SK-N-SH (cell line): ENCODE data around the gene OBSCN. TPM values are rescaled to one million over a fixed set of nuclear protein-coding genes. Genes with fewer than 3 reads are reported as not detected.

Source experiments
- CTCF ChIA-PET: fragments of 300-600, 350-600 bp; formaldehyde crosslinking; extraction: SDS; loops from one replicate; lab custom pipeline; 2021; lab: Yijun Ruan, JAX
- POLR2A ChIA-PET: fragments of 350-600 bp; sonication (Branson Sonifier 250); formaldehyde crosslinking; extraction: SDS; loops from one replicate; lab custom pipeline; 2020; ENCODE audit warnings: antibody characterized with exemption, inconsistent platforms; lab: Yijun Ruan, JAX
- DNase-seq: peaks from one replicate; pipeline ENCODE4 v3.0.0; 2012
- H2AFZ ChIP-seq: fragments of 200-600 bp; sonication (generic); 2 replicates; pipeline ENCODE4 v1.8.1; 2016; ENCODE audit warnings: antibody characterized with exemption, mild to moderate bottlenecking, low read depth
- H3F3A ChIP-seq: fragments of 200-600 bp; sonication (generic); replicated peaks from 2 replicates; pipeline ENCODE3; 2016; ENCODE audit warnings: antibody characterized with exemption, mild to moderate bottlenecking; ENCODE audit not compliant: insufficient read depth
- H3K27ac ChIP-seq, 2 experiments: fragments of 200-500 bp in 1 of 2; fragments of 200-600 bp in 1 of 2; sonication (Bioruptor generic) in 1 of 2; sonication (generic), shearing (Covaris generic) in 1 of 2; 2 replicates each; pipeline versions ENCODE4 v1.5.1 to v1.6.1; 2014 to 2016; ENCODE audit warnings: low read depth in 2 of 2, inconsistent platforms in 1 of 2, low read length in 1 of 2, mild to moderate bottlenecking in 1 of 2, mixed read lengths in 1 of 2
- H3K27me3 ChIP-seq: fragments of 200-600 bp; sonication (generic), shearing (Covaris generic); 2 replicates; pipeline ENCODE4 v1.6.1; 2016; ENCODE audit warnings: mixed run types; ENCODE audit not compliant: insufficient read depth
- H3K36me3 ChIP-seq, 2 experiments: fragments of 200-500 bp in 1 of 2; fragments of 200-600 bp in 1 of 2; sonication (Bioruptor generic) in 1 of 2; sonication (generic) in 1 of 2; replicated peaks in 1 of 2; 2 replicates each; pipeline versions ENCODE3 to v1.5.1; 2014 to 2016; ENCODE audit warnings: low read length in 1 of 2, mild to moderate bottlenecking in 1 of 2; ENCODE audit not compliant: insufficient read depth in 2 of 2, control insufficient read depth in 1 of 2
- H3K4me1 ChIP-seq, 2 experiments: fragments of 200-500 bp in 1 of 2; fragments of 200-600 bp in 1 of 2; sonication (Bioruptor generic) in 1 of 2; sonication (generic), shearing (Covaris generic) in 1 of 2; 2 replicates each; pipeline versions ENCODE4 v1.5.1 to v1.6.1; 2014 to 2016; ENCODE audit warnings: low read depth in 1 of 2, low read length in 1 of 2, mixed run types in 1 of 2; ENCODE audit not compliant: insufficient read depth in 2 of 2, control insufficient read depth in 1 of 2
- H3K4me2 ChIP-seq: fragments of 200-600 bp; sonication (generic), shearing (Covaris generic); 2 replicates; pipeline ENCODE4 v1.6.1; 2017; ENCODE audit warnings: mixed run types
- H3K4me3 ChIP-seq, 2 experiments: fragments of 200-500 bp in 1 of 2; fragments of 200-600 bp in 1 of 2; sonication (Bioruptor generic) in 1 of 2; sonication (generic), shearing (Covaris generic) in 1 of 2; 2 replicates each; pipeline versions ENCODE4 v1.5.1 to v1.8.1; 2014 to 2016; ENCODE audit warnings: low read depth in 2 of 2, inconsistent platforms in 1 of 2, low read length in 1 of 2, mild to moderate bottlenecking in 1 of 2, mixed read lengths in 1 of 2, moderate library complexity in 1 of 2
- H3K79me2 ChIP-seq: fragments of 200-600 bp; sonication (generic); 2 replicates; pipeline ENCODE4 v1.8.1; 2017; ENCODE audit warnings: mild to moderate bottlenecking; ENCODE audit not compliant: insufficient read depth
- H3K9ac ChIP-seq: fragments of 200-600 bp; sonication (generic); 2 replicates; pipeline ENCODE4 v1.6.1; 2017; ENCODE audit warnings: mixed run types
- H3K9me2 ChIP-seq: fragments of 200-600 bp; sonication (generic); 2 replicates; pipeline ENCODE4 v1.6.1; 2017; ENCODE audit warnings: mixed run types
- H3K9me3 ChIP-seq: fragments of 200-600 bp; sonication (generic); 2 replicates; pipeline ENCODE4 v1.6.1; 2017; ENCODE audit warnings: mixed run types, mild to moderate bottlenecking, moderate library complexity
- H4K20me1 ChIP-seq: fragments of 200-600 bp; sonication (generic); 2 replicates; pipeline ENCODE4 v1.6.1; 2017; ENCODE audit warnings: mild to moderate bottlenecking, mixed run types; ENCODE audit not compliant: insufficient read depth
- FOSL2 ChIP-seq: IDR thresholded peaks from 2 replicates; pipeline ENCODE4 v1.4.0; 2012; ENCODE audit warnings: low read depth, mild to moderate bottlenecking, moderate library complexity, borderline replicate concordance
- FOXJ3 ChIP-seq: sonication (generic); formaldehyde crosslinking; IDR thresholded peaks from 2 replicates; pipeline ENCODE4 v1.5.1; 2020; ENCODE audit warnings: mild to moderate bottlenecking, missing genetic modification reagents
- GABPA ChIP-seq: IDR thresholded peaks from 2 replicates; pipeline ENCODE4 v1.4.0; 2012; ENCODE audit warnings: low read depth, mild to moderate bottlenecking
- JUND ChIP-seq: IDR thresholded peaks from 2 replicates; pipeline ENCODE4 v1.4.0; 2012
- MAX ChIP-seq: IDR thresholded peaks from 2 replicates; pipeline ENCODE4 v1.4.0; 2012; ENCODE audit warnings: low read depth
- MEF2A ChIP-seq: IDR thresholded peaks from 2 replicates; pipeline ENCODE4 v1.4.0; 2012; ENCODE audit warnings: low read depth, borderline replicate concordance
- NFIC ChIP-seq: IDR thresholded peaks from 2 replicates; pipeline ENCODE4 v1.4.0; 2012; ENCODE audit warnings: borderline replicate concordance
- POLR2AphosphoS5 ChIP-seq: IDR thresholded peaks from 2 replicates; pipeline ENCODE4 v1.6.1; 2012; ENCODE audit warnings: low read depth, low read length
- RCOR1 ChIP-seq: fragments of 150-350 bp; IDR thresholded peaks from 2 replicates; pipeline ENCODE4 v1.6.1; 2017; ENCODE audit warnings: antibody characterized with exemption, low read length
- REST ChIP-seq: IDR thresholded peaks from 2 replicates; pipeline ENCODE4 v1.6.1; 2012; ENCODE audit warnings: mild to moderate bottlenecking, low read depth, low read length, moderate library complexity
- RFX5 ChIP-seq: IDR thresholded peaks from 2 replicates; pipeline ENCODE4 v1.6.1; 2012; ENCODE audit warnings: mild to moderate bottlenecking, improper control_type of control experiment, low read length
- RXRA ChIP-seq: IDR thresholded peaks from 2 replicates; pipeline ENCODE4 v1.4.0; 2012; ENCODE audit warnings: low read depth, mild to moderate bottlenecking, borderline replicate concordance
- SIN3A ChIP-seq: IDR thresholded peaks from 2 replicates; pipeline ENCODE4 v1.6.1; 2012; ENCODE audit warnings: low read depth, mild to moderate bottlenecking, low read length, moderate library complexity, borderline replicate concordance
- SMC3 ChIP-seq: IDR thresholded peaks from 2 replicates; pipeline ENCODE4 v1.6.1; 2012; ENCODE audit warnings: low read depth, low read length, improper control_type of control experiment
- TCF12 ChIP-seq: IDR thresholded peaks from 2 replicates; pipeline ENCODE4 v1.4.0; 2012
- TEAD4 ChIP-seq: IDR thresholded peaks from 2 replicates; pipeline ENCODE4 v1.4.0; 2012; ENCODE audit warnings: mild to moderate bottlenecking, borderline replicate concordance; ENCODE audit not compliant: insufficient read depth
- USF1 ChIP-seq: IDR thresholded peaks from 2 replicates; pipeline ENCODE4 v1.4.0; 2012; ENCODE audit warnings: low read depth, borderline replicate concordance
- YY1 ChIP-seq: IDR thresholded peaks from 2 replicates; pipeline ENCODE4 v1.4.0; 2012; ENCODE audit warnings: low read depth, mild to moderate bottlenecking
- ZBTB33 ChIP-seq: IDR thresholded peaks from 2 replicates; pipeline ENCODE4 v1.4.0; 2012; ENCODE audit warnings: low read depth, borderline replicate concordance
- WGBS: methylation state at CpG from one replicate; pipeline ENCODE4 v1.1.6; 2017; ENCODE audit warnings: low lambda C conversion rate; 5-methylcytosine and 5-hydroxymethylcytosine counted together
- polyA plus RNA-seq, 3 experiments: library from polyadenylated mRNA; depleted of rRNA; stranded (reverse); fragments of >200 nt; gene quantifications; 2 replicates each; pipeline ENCODE4 v1.2.3, GENCODE V29; 2012

The OBSCN gene
- polyA plus RNA-seq, 1 of the 3 experiments (the other 2 are of a cell fraction) = 4.0 TPM

- CTCF ChIA-PET = no interaction called here
Observed at GRCh38 chr1:228222548-228222947, 14.7 kb downstream of the OBSCN start.

GRCh38 chr1:228224198-228225164 lies 16.6 kb downstream of the OBSCN start:
- H3K9ac ChIP-seq = no peak overlapping the region
- no peak overlapping the region for H2AFZ ChIP-seq
- H3K9me3 ChIP-seq = no peaks in the 10 kb centered on the region
- ChIA-PET CTCF (interaction anchor here (1.0 to 1.3 kb wide), 2 partner anchors 11 to 94 kb away, joined by 5 to 6 read pairs; no protein-coding TSS in a partner anchor), POLR2A (no interaction called here)
- H3K9me2 ChIP-seq = no peaks in the 10 kb centered on the region
- 84% methylated on average over 13 of the region's 16 CpGs for WGBS
- no peaks in the 10 kb centered on the region for H4K20me1 ChIP-seq
- no peaks in the 10 kb centered on the region for H3K79me2 ChIP-seq
- peaks cover 0 to 3% of the 10 kb centered on the region in 2 experiments for H3K36me3 ChIP-seq
- H3K27me3 ChIP-seq = no peaks in the 10 kb centered on the region
- no peaks in the 10 kb centered on the region for H3K4me1 ChIP-seq
- DNase-seq = no peak
- no peak overlapping the region for H3K27ac ChIP-seq
- no peaks in the 10 kb centered on the region for H3F3A ChIP-seq
- peak overlapping the region in 1 of 2 experiments; percentile 8; a peak in 1 of 4 replicates for H3K4me3 ChIP-seq
- no peak for TF ChIP-seq SMC3
- no peak for TF ChIP-seq TCF12
- TF ChIP-seq POLR2AphosphoS5 = no peak
- no peak for TF ChIP-seq RFX5
- no peak for TF ChIP-seq TEAD4
- no peak for TF ChIP-seq FOXJ3 (CRISPR knock-in tag)
- no peak for TF ChIP-seq FOSL2
- no peak for TF ChIP-seq NFIC
- TF ChIP-seq GABPA = no peak
- TF ChIP-seq SIN3A = no peak
- no peak for TF ChIP-seq REST
- no peak for TF ChIP-seq ZBTB33
- no peak for TF ChIP-seq MAX
- TF ChIP-seq JUND = no peak
- no peak for TF ChIP-seq YY1
- TF ChIP-seq USF1 = no peak
- TF ChIP-seq MEF2A = no peak
- H3K4me2 ChIP-seq = no peak overlapping the region

More at GRCh38 chr1:228222548-228222947, 14.7 kb downstream of the OBSCN start:
- no peaks in the 10 kb centered on the region for H3K9me2 ChIP-seq
- TF ChIP-seq GABPA (no peak), RXRA (no peak), RCOR1 (no peak), FOXJ3 (CRISPR knock-in tag) (no peak), FOSL2 (no peak)
- H2AFZ ChIP-seq = no peak overlapping the region
- no peak overlapping the region for H3K4me2 ChIP-seq
- no peaks in the 10 kb centered on the region for H3K79me2 ChIP-seq
- H3K27ac ChIP-seq = no peak overlapping the region
- POLR2A ChIA-PET = no interaction called here
- no peak overlapping the region for H3K4me3 ChIP-seq
- 82% methylated on average over 11 of the region's 11 CpGs for WGBS
- no peaks in the 10 kb centered on the region for H4K20me1 ChIP-seq
- DNase-seq = no peak
- H3K4me1 ChIP-seq = no peaks in the 10 kb centered on the region
- no peak overlapping the region for H3K9ac ChIP-seq
- H3K36me3 ChIP-seq = peaks cover 0 to 5% of the 10 kb centered on the region in 2 experiments
- no peaks in the 10 kb centered on the region for H3K27me3 ChIP-seq
- H3K9me3 ChIP-seq = no peaks in the 10 kb centered on the region
- no peaks in the 10 kb centered on the region for H3F3A ChIP-seq
